Measurements from ENCODE around the gene MACROH2A1. TPM values are rescaled to one million over a fixed set of nuclear protein-coding genes. Genes with fewer than 3 reads are reported as not detected.

MACROH2A1 gene
- polyA plus RNA-seq, 2 of the 4 experiments (the other 2 are of a cell fraction): 158 to 172 TPM

DNA sequence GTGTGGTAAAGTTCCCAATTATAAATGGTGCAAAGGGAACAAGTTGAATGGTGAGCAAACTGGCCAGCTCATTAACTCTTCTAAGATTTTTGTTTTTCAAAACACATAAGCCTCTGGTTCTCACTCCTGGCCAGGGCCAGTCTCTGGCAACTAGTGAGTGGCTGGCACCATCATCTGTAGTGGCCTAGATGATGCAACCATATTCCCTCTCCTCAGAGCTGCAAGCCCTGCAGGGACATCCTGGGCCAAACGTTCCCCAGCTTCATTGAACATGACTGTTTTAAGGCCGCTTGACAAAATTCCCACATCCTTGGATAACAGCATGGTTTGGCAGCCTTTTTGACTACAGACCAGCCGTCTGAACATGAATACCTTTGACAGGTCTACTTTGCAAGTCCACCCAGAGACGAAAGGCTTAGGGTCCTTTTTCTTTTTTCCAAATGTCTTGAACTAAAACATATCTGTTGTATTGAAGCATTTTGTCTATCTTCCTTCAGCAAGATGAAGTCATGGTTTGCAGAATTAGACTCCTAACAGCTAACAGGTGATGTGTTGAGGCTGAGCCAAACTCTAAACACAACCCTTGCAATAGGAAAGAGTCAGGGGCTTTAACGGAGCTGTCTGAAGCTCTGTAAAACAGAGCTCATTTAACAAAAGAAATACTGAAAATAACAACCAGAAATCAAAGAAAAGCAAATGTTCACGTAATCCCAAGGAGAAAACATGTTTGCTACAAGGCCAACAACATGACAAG is 23.8 kb downstream of the MACROH2A1 start:
- no peak overlapping the region for H3K4me2 ChIP-seq
- TF ChIP-seq EHF (CRISPR knock-in tag; IDR thresholded peaks at IDR 0.05): no peak
- no peak overlapping the region for H3K4me3 ChIP-seq
- DNase-seq (ENCODE audit: low read depth in 1 of 2, low spot score in 1 of 2) (no peak), FAIRE-seq (no peak), ATAC-seq (no peak)
- H3K4me1 ChIP-seq: peaks cover 25% of the 10 kb centered on the region
- 93% methylated on average over 6 of the region's 6 CpGs for WGBS (ENCODE audit: missing lambda C conversion rate)
- no peaks in the 10 kb centered on the region for H3K9me3 ChIP-seq
- no peak overlapping the region for H3K27ac ChIP-seq
- ChIA-PET CTCF (interaction anchor here (1.5 to 1.8 kb wide), 2 partner anchors 26 to 51 kb away, joined by 3 to 5 read pairs; no protein-coding TSS in a partner anchor), POLR2A (no interaction called here)

GRCh38 chr5:135373736-135374515 is 25.1 kb downstream of the MACROH2A1 start:
- FAIRE-seq: no peak

More at GRCh38 chr5:135373736-135374515, 25.1 kb downstream of the MACROH2A1 start:
- Histone ChIP-seq H3K4me2 (no peak overlapping the region), H3K4me1 (peaks cover 15% of the 10 kb centered on the region), H3K4me3 (no peak overlapping the region), H3K27ac (no peak overlapping the region), H3K9me3 (no peaks in the 10 kb centered on the region)
- 91% methylated on average over 7 of the region's 7 CpGs for WGBS (ENCODE audit: missing lambda C conversion rate)
- TF ChIP-seq HOXB5 (CRISPR knock-in tag; IDR thresholded peaks at IDR 0.05): no peak
- TF ChIP-seq KDM1A (IDR thresholded peaks at IDR 0.05; ENCODE audit: low read depth): no peak
- no peak for TF ChIP-seq ATOH8 (CRISPR knock-in tag; IDR thresholded peaks at IDR 0.05; ENCODE audit: low read depth)
- TF ChIP-seq TFCP2L1 (CRISPR knock-in tag; IDR thresholded peaks at IDR 0.05): no peak
- no peak for TF ChIP-seq SREBF2 (IDR thresholded peaks at IDR 0.05)
- TF ChIP-seq FOSB (CRISPR knock-in tag; IDR thresholded peaks at IDR 0.05): no peak
- TF ChIP-seq BHLHE40 (IDR thresholded peaks at IDR 0.05; ENCODE audit: low read depth, low read length): no peak
- no peak for TF ChIP-seq ESRRA (IDR thresholded peaks at IDR 0.05; ENCODE audit: borderline replicate concordance, low read length)
- no peak for TF ChIP-seq HDAC2 (IDR thresholded peaks at IDR 0.05)
- no peak for TF ChIP-seq PBX3 (IDR thresholded peaks at IDR 0.05)
- TF ChIP-seq, protein P1, sequence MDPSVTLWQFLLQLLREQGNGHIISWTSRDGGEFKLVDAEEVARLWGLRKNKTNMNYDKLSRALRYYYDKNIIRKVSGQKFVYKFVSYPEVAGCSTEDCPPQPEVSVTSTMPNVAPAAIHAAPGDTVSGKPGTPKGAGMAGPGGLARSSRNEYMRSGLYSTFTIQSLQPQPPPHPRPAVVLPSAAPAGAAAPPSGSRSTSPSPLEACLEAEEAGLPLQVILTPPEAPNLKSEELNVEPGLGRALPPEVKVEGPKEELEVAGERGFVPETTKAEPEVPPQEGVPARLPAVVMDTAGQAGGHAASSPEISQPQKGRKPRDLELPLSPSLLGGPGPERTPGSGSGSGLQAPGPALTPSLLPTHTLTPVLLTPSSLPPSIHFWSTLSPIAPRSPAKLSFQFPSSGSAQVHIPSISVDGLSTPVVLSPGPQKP (IDR thresholded peaks at IDR 0.05; ENCODE audit: low read depth, low read length): no peak
- no peak for TF ChIP-seq TP53 (CRISPR knock-in tag; IDR thresholded peaks at IDR 0.05)
- TF ChIP-seq HOXB13 (CRISPR knock-in tag; IDR thresholded peaks at IDR 0.05; ENCODE audit: low read depth): no peak
- TF ChIP-seq, protein P2, sequence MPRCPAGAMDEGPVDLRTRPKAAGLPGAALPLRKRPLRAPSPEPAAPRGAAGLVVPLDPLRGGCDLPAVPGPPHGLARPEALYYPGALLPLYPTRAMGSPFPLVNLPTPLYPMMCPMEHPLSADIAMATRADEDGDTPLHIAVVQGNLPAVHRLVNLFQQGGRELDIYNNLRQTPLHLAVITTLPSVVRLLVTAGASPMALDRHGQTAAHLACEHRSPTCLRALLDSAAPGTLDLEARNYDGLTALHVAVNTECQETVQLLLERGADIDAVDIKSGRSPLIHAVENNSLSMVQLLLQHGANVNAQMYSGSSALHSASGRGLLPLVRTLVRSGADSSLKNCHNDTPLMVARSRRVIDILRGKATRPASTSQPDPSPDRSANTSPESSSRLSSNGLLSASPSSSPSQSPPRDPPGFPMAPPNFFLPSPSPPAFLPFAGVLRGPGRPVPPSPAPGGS (IDR thresholded peaks at IDR 0.05): no peak
- TF ChIP-seq CBX2 (IDR thresholded peaks at IDR 0.05; ENCODE audit: borderline replicate concordance, low read depth): no peak
- TF ChIP-seq EHF (CRISPR knock-in tag; IDR thresholded peaks at IDR 0.05): no peak
- no peak for TF ChIP-seq NR3C1 (IDR thresholded peaks at IDR 0.05)
- no peak for TF ChIP-seq NFE2L2 (conservative IDR thresholded peaks at IDR 0.05; ENCODE audit: low read length)
- no peak for TF ChIP-seq SMC3 (IDR thresholded peaks at IDR 0.05)
- TF ChIP-seq JUNB (IDR thresholded peaks at IDR 0.05): no peak
- CTCF ChIA-PET: no interaction called here
- POLR2A ChIA-PET: no interaction called here
- no peak for ATAC-seq
- no peak for DNase-seq (ENCODE audit: low read depth in 1 of 2, low spot score in 1 of 2)
